Cardiac fibroblast (primary cell): ENCODE data around the gene ZFR2.
"Not testable (repeated sequence)": the region's sequence is repeated elsewhere in the genome, so short reads cannot be mapped to it uniquely, and the experiment has no call there.

ENCODE experiments used
- DNase-seq, 2 donors: peaks; one replicate each; pipeline versions ENCODE4 v3.0.0 to v3.0.0-alpha.2; 2010; ENCODE audit warnings: low read depth in 2 of 2
- H3K4me3 ChIP-seq, 2 donors: replicated peaks in 1 of 2; 1 replicate in 1 of 2; 2 replicates in 1 of 2; pipeline ENCODE4 v1.5.1; 2011; ENCODE audit warnings: low read depth in 2 of 2, low read length in 2 of 2, mild to moderate bottlenecking in 2 of 2, moderate library complexity in 1 of 2
- CTCF ChIP-seq: IDR thresholded peaks from one replicate; pipeline ENCODE4 v1.5.1; 2011; ENCODE audit warnings: low read depth, mild to moderate bottlenecking, low read length, inconsistent platforms

ZFR2 gene

GRCh38 chr19:3893509-3894179 lies 24.8 kb upstream of the ZFR2 start:
- no peak overlapping the region for H3K4me3 ChIP-seq
- TF ChIP-seq CTCF: no peak
- no peak for DNase-seq

- H3K4me3 ChIP-seq: no peak overlapping the region
- no peak for DNase-seq
- no peak for TF ChIP-seq CTCF
These were observed 21.8 kb upstream of the ZFR2 start for GRCh38 chr19:3890591-3890990.

- no peak for DNase-seq
- no peak for TF ChIP-seq CTCF
- H3K4me3 ChIP-seq: no peak overlapping the region
These were observed 13.2 kb upstream of the ZFR2 start for GRCh38 chr19:3882041-3882384.

GRCh38 chr19:3881272-3882040 lies 12.6 kb upstream of the ZFR2 start:
- no peak overlapping the region for H3K4me3 ChIP-seq
- no peak for TF ChIP-seq CTCF
- DNase-seq: no peak

- no peak within 1 kb of the TSS for H3K4me3 ChIP-seq
- no peak for DNase-seq
- no peak for TF ChIP-seq CTCF
These were observed 11.8 kb upstream of the ZFR2 start, which contains the start of gene ATCAY for GRCh38 chr19:3880471-3881271. ATCAY (plus strand) TSS chr19:3880685; CDS start chr19:3885768, 5,083 bp downstream.

GRCh38 chr19:3879656-3880055 lies 10.8 kb upstream of the ZFR2 start:
- no peak for TF ChIP-seq CTCF
- no peak for DNase-seq
- no peak overlapping the region for H3K4me3 ChIP-seq

GRCh38 chr19:3874695-3875094 lies 5.9 kb upstream of the ZFR2 start:
- not testable (repeated sequence) for H3K4me3 ChIP-seq, DNase-seq
